Activated naive CD4-positive, alpha-beta T cell treated with Interleukin-2 at 50 U/mL for 16 hours (primary cell): ENCODE data around the gene ADAM10.
A peak's percentile ranks its signal among the peaks of the same experiment; 100 is the strongest.

ENCODE experiments used
- DNase-seq: peaks from one replicate; pipeline ENCODE4 v3.0.0-alpha.2; 2020

The ADAM10 gene

GRCh38 chr15:58755956-58756355 lies 6.4 kb upstream of the ADAM10 start:
- DNase-seq: no peak

GRCh38 chr15:58755350-58755749 lies 5.8 kb upstream of the ADAM10 start:
- DNase-seq: no peak

GRCh38 chr15:58752716-58753115 lies 3.2 kb upstream of the ADAM10 start:
- DNase-seq: no peak

GRCh38 chr15:58748852-58749531 lies 515 bp downstream of the ADAM10 start:
- DNase-seq: peak; percentile 51

- peak; percentile 55 for DNase-seq
Measured at GRCh38 chr15:58748040-58748851, 1.3 kb downstream of the ADAM10 start.

GRCh38 chr15:58746174-58746573 lies 3.3 kb downstream of the ADAM10 start:
- no peak for DNase-seq

GRCh38 chr15:58742819-58743502 lies 6.5 kb downstream of the ADAM10 start:
- no peak for DNase-seq

GRCh38 chr15:58742022-58742813 lies 7.3 kb downstream of the ADAM10 start:
- DNase-seq: no peak

GRCh38 chr15:58741032-58741431 lies 8.5 kb downstream of the ADAM10 start:
- DNase-seq: no peak

GRCh38 chr15:58740436-58740835 lies 9.1 kb downstream of the ADAM10 start:
- no peak for DNase-seq

GRCh38 chr15:58738046-58738707 lies 11.3 kb downstream of the ADAM10 start:
- DNase-seq: no peak

- no peak for DNase-seq
Measured at GRCh38 chr15:58737298-58737697, 12.2 kb downstream of the ADAM10 start.

GRCh38 chr15:58736018-58736643 lies 13.4 kb downstream of the ADAM10 start:
- DNase-seq: no peak

- no peak for DNase-seq
Measured at GRCh38 chr15:58734859-58735258, 14.6 kb downstream of the ADAM10 start.

GRCh38 chr15:58732625-58733363 lies 16.7 kb downstream of the ADAM10 start:
- DNase-seq: no peak

- no peak for DNase-seq
Measured at GRCh38 chr15:58731756-58732535, 17.6 kb downstream of the ADAM10 start.

- DNase-seq: no peak
Measured at GRCh38 chr15:58726867-58727266, 22.6 kb downstream of the ADAM10 start.

GRCh38 chr15:58724466-58724865 lies 25.0 kb downstream of the ADAM10 start:
- no peak for DNase-seq

- DNase-seq: no peak
Measured at GRCh38 chr15:58717357-58717756, 32.1 kb downstream of the ADAM10 start.

- no peak for DNase-seq
Measured at GRCh38 chr15:58716027-58716426, 33.5 kb downstream of the ADAM10 start.
